H9 (cell line): ENCODE measurements around the gene SCTR. TPM values are rescaled to one million over a fixed set of nuclear protein-coding genes. Genes with fewer than 3 reads are reported as not detected.
A peak's percentile ranks its signal among the peaks of the same experiment; 100 is the strongest.

Experiments used
- DNase-seq: peaks from one replicate; pipeline ENCODE4 v3.0.0-alpha.2; 2017
- H2AFZ ChIP-seq: one replicate; pipeline ENCODE4 v1.6.1; 2013; ENCODE audit warnings: mild to moderate bottlenecking, low read length, control low read depth, moderate library complexity
- H2AK5ac ChIP-seq: 2 replicates; pipeline ENCODE4 v1.6.1; 2013; ENCODE audit warnings: low read length, control low read depth, mixed read lengths; ENCODE audit not compliant: insufficient read length
- H2BK120ac ChIP-seq: one replicate; pipeline ENCODE4 v1.6.1; 2013; ENCODE audit warnings: low read depth, mild to moderate bottlenecking, low read length, control low read depth, inconsistent platforms; ENCODE audit not compliant: poor library complexity, severe bottlenecking
- H2BK12ac ChIP-seq: 2 replicates; pipeline ENCODE4 v1.6.1; 2013; ENCODE audit warnings: low read length, control low read depth, mixed read lengths, low read depth; ENCODE audit not compliant: insufficient read length
- H2BK15ac ChIP-seq: 2 replicates; pipeline ENCODE4 v1.6.1; 2013; ENCODE audit warnings: low read depth, low read length, control low read depth
- H2BK20ac ChIP-seq: one replicate; pipeline ENCODE4 v1.6.1; 2013; ENCODE audit warnings: low read depth, mild to moderate bottlenecking, low read length, control low read depth, inconsistent platforms; ENCODE audit not compliant: poor library complexity, severe bottlenecking
- H2BK5ac ChIP-seq: 2 replicates; pipeline ENCODE4 v1.6.1; 2013; ENCODE audit warnings: low read length, control low read depth, mixed read lengths; ENCODE audit not compliant: insufficient read length
- H3K14ac ChIP-seq: 2 replicates; pipeline ENCODE4 v1.6.1; 2013; ENCODE audit warnings: low read length, control low read depth; ENCODE audit not compliant: insufficient read depth
- H3K18ac ChIP-seq: 2 replicates; pipeline ENCODE4 v1.6.1; 2013; ENCODE audit warnings: low read depth, mild to moderate bottlenecking, mixed read lengths, low read length, control low read depth; ENCODE audit not compliant: insufficient read length
- H3K23ac ChIP-seq: 2 replicates; pipeline ENCODE4 v1.6.1; 2013; ENCODE audit warnings: low read length, control low read depth, mixed read lengths, low read depth; ENCODE audit not compliant: insufficient read length
- H3K23me2 ChIP-seq: 2 replicates; pipeline ENCODE4 v1.6.1; 2013; ENCODE audit warnings: low read depth, mild to moderate bottlenecking, mixed read lengths, low read length, control low read depth; ENCODE audit not compliant: insufficient read length, poor library complexity, severe bottlenecking
- H3K27ac ChIP-seq: 2 replicates; pipeline ENCODE4 v1.5.1; 2013; ENCODE audit warnings: low read length, control low read depth, mixed read lengths, low read depth; ENCODE audit not compliant: insufficient read length
- H3K27me3 ChIP-seq: 2 replicates; pipeline ENCODE4 v1.6.1; 2013; ENCODE audit warnings: low read length, control low read depth, inconsistent platforms; ENCODE audit not compliant: insufficient read depth
- H3K4ac ChIP-seq: 2 replicates; pipeline ENCODE4 v1.6.1; 2013; ENCODE audit warnings: low read depth, mild to moderate bottlenecking, control low read depth, inconsistent platforms, low read length, moderate library complexity
- H3K4me1 ChIP-seq: 2 replicates; pipeline ENCODE4 v1.6.1; 2013; ENCODE audit warnings: low read length, control low read depth, inconsistent platforms; ENCODE audit not compliant: insufficient read depth
- H3K4me2 ChIP-seq: 2 replicates; pipeline ENCODE4 v1.6.1; 2013; ENCODE audit warnings: low read length, control low read depth, mixed read lengths; ENCODE audit not compliant: insufficient read length, insufficient read depth
- H3K56ac ChIP-seq: 2 replicates; pipeline ENCODE4 v1.6.1; 2013; ENCODE audit warnings: low read depth, mild to moderate bottlenecking, mixed read lengths, low read length, control low read depth; ENCODE audit not compliant: insufficient read length
- H3K79me1 ChIP-seq: 2 replicates; pipeline ENCODE4 v1.6.1; 2013; ENCODE audit warnings: low read depth, mild to moderate bottlenecking, moderate library complexity, low read length, control low read depth, inconsistent platforms; ENCODE audit not compliant: insufficient read depth, poor library complexity, severe bottlenecking
- H3K79me2 ChIP-seq: 2 replicates; pipeline ENCODE4 v1.6.1; 2013; ENCODE audit warnings: low read length, control low read depth, inconsistent platforms; ENCODE audit not compliant: insufficient read depth
- H3K9ac ChIP-seq: 2 replicates; pipeline ENCODE4 v1.6.1; 2013; ENCODE audit warnings: low read length, control low read depth, mixed read lengths; ENCODE audit not compliant: insufficient read length; ENCODE audit errors: extremely low read depth
- H3K9me3 ChIP-seq: one replicate; pipeline ENCODE4 v1.6.1; 2013; ENCODE audit warnings: low read depth, low read length, inconsistent platforms; ENCODE audit not compliant: control insufficient read depth
- H3T11ph ChIP-seq: one replicate; pipeline ENCODE4 v1.6.1; 2013; ENCODE audit warnings: mild to moderate bottlenecking, low read length, control low read depth, inconsistent platforms
- H4K20me1 ChIP-seq: one replicate; pipeline ENCODE4 v1.6.1; 2013; ENCODE audit not compliant: control insufficient read depth, insufficient read length, insufficient read depth
- H4K5ac ChIP-seq: 2 replicates; pipeline ENCODE4 v1.6.1; 2013; ENCODE audit warnings: low read depth, mild to moderate bottlenecking, mixed read lengths, low read length, control low read depth; ENCODE audit not compliant: insufficient read length
- H4K8ac ChIP-seq: replicated peaks from 2 replicates; pipeline ENCODE4 v1.6.1; 2013; ENCODE audit warnings: low read length, control low read depth, mixed read lengths, low read depth; ENCODE audit not compliant: insufficient read length
- H4K91ac ChIP-seq: 2 replicates; pipeline ENCODE4 v1.6.1; 2013; ENCODE audit warnings: low read depth, mild to moderate bottlenecking, moderate library complexity, mixed read lengths, low read length, control low read depth; ENCODE audit not compliant: insufficient read length
- H3K27ac Mint-ChIP-seq, 3 experiments: 2 replicates in 2 of 3; 3 replicates in 1 of 3; pipeline ENCODE4 v1.8.0; 2020 to 2021; ENCODE audit warnings: mixed read lengths in 3 of 3, mild to moderate bottlenecking in 1 of 3, moderate library complexity in 1 of 3
- H3K27me3 Mint-ChIP-seq: 2 replicates; pipeline ENCODE4 v1.8.0; 2021; ENCODE audit warnings: low read depth, mild to moderate bottlenecking, moderate library complexity, mixed read lengths
- H3K36me3 Mint-ChIP-seq, 3 experiments: 2 replicates in 2 of 3; 3 replicates in 1 of 3; pipeline ENCODE4 v1.8.0; 2020 to 2021; ENCODE audit warnings: low read depth in 3 of 3, mixed read lengths in 3 of 3; ENCODE audit not compliant: insufficient read depth in 1 of 3
- H3K4me1 Mint-ChIP-seq, 2 experiments: 2 replicates each; pipeline ENCODE4 v1.8.0; 2020; ENCODE audit warnings: mixed read lengths in 2 of 2
- H3K4me3 Mint-ChIP-seq, 2 experiments: 2 replicates in 1 of 2; 3 replicates in 1 of 2; pipeline ENCODE4 v1.8.0; 2020 to 2021; ENCODE audit warnings: mild to moderate bottlenecking in 2 of 2, mixed read lengths in 2 of 2, moderate library complexity in 1 of 2
- H3K9me3 Mint-ChIP-seq, 2 experiments: 2 replicates in 1 of 2; 3 replicates in 1 of 2; pipeline ENCODE4 v1.8.0; 2020; ENCODE audit warnings: mild to moderate bottlenecking in 2 of 2, mixed read lengths in 2 of 2, moderate library complexity in 1 of 2
- CTCF ChIP-seq: fragments of 200-600 bp; sonication (generic); conservative IDR thresholded peaks from 3 replicates; pipeline ENCODE4 v1.8.0; 2021; ENCODE audit warnings: antibody characterized with exemption, mild to moderate bottlenecking
- WGBS: extraction: QIAGEN DNeasy Blood & Tissue Kit; methylation state at CpG from one replicate; pipeline ENCODE4 v1.1.7; 2013; ENCODE audit warnings: missing lambda C conversion rate, low lambda C conversion rate, mixed read lengths; ENCODE audit not compliant: insufficient read length; ENCODE audit errors: extremely low coverage; 5-methylcytosine and 5-hydroxymethylcytosine counted together
- total RNA-seq: library from RNA; stranded (reverse); gene quantifications from 2 replicates; pipeline ENCODE4 v1.2.1, GENCODE V29; 2021

The SCTR gene
- total RNA-seq, 1 experiment from 2014 or later = not detected

- Histone ChIP-seq H3K9ac (no peak overlapping the region), H4K8ac (no peak overlapping the region), H3K9me3 (no peaks in the 10 kb centered on the region), H4K20me1 (no peaks in the 10 kb centered on the region), H2BK120ac (no peak overlapping the region), H3K79me2 (no peaks in the 10 kb centered on the region), H2AFZ (no peak overlapping the region), H4K5ac (no peak overlapping the region), H2BK12ac (no peak overlapping the region), H3K79me1 (no peaks in the 10 kb centered on the region), H2BK5ac (no peak overlapping the region), H3K18ac (no peak overlapping the region), H2AK5ac (no peak overlapping the region), H3K23me2 (peaks cover 8% of the 10 kb centered on the region), H3K14ac (no peak overlapping the region), H3T11ph (no peak overlapping the region), H3K4ac (no peak overlapping the region), H2BK20ac (no peak overlapping the region), H3K4me2 (no peak overlapping the region), H3K4me1 (no peaks in the 10 kb centered on the region), H3K27ac (no peak overlapping the region), H4K91ac (no peak overlapping the region), H2BK15ac (no peak overlapping the region), H3K27me3 (peaks cover 22% of the 10 kb centered on the region), H3K23ac (no peak overlapping the region), H3K56ac (no peak overlapping the region)
- Mint-ChIP-seq H3K27me3 (peaks cover 73% of the 10 kb centered on the region), H3K9me3 (peaks cover 0 to 4% of the 10 kb centered on the region in 2 experiments; a peak in 1 of 5 replicates), H3K27ac (no peak overlapping the region), H3K4me1 (peaks cover 33 to 44% of the 10 kb centered on the region in 2 experiments), H3K36me3 (peaks cover 0 to 2% (median 0%) of the 10 kb centered on the region in 3 experiments; a peak in 2 of 7 replicates), H3K4me3 (peak overlapping the region in 1 of 2 experiments; percentile 56; a peak in 3 of 5 replicates)
- TF ChIP-seq CTCF = no peak
- no peak for DNase-seq
- no CpG with 5 or more reads among the region's 6 CpGs for WGBS
Observed at GRCh38 chr2:119522671-119523070, 1.6 kb downstream of the SCTR start.
